ENCODE data around the gene M6PR.
"Not testable (repeated sequence)": the region's sequence is repeated elsewhere in the genome, so short reads cannot be mapped to it uniquely, and the experiment has no call there.

The M6PR gene

GRCh38 chr12:8911606-8912268, 37.7 kb downstream of the M6PR start:
- no peak for DNase-seq

GRCh38 chr12:8909752-8910151, 39.7 kb downstream of the M6PR start:
- DNase-seq: no peak

- DNase-seq: no peak
These were observed 41.9 kb downstream of the M6PR start for GRCh38 chr12:8907513-8907912.

- DNase-seq: no peak
These were observed 42.9 kb downstream of the M6PR start for GRCh38 chr12:8906266-8907180.

- DNase-seq: peak; percentile 5
These were observed 43.9 kb downstream of the M6PR start for GRCh38 chr12:8905546-8905945.

GRCh38 chr12:8904665-8905064, 44.8 kb downstream of the M6PR start:
- DNase-seq: no peak

GRCh38 chr12:8903646-8904045, 45.8 kb downstream of the M6PR start:
- no peak for DNase-seq

- not testable (repeated sequence) for DNase-seq
These were observed 46.7 kb downstream of the M6PR start for GRCh38 chr12:8902703-8903102.

GRCh38 chr12:8899830-8900229, 49.6 kb downstream of the M6PR start:
- no peak for DNase-seq

- no peak for DNase-seq
These were observed 52.4 kb downstream of the M6PR start for GRCh38 chr12:8897081-8897480.

- no peak for DNase-seq
These were observed 54.5 kb downstream of the M6PR start for GRCh38 chr12:8894986-8895385.

GRCh38 chr12:8894378-8894777, 55.1 kb downstream of the M6PR start:
- DNase-seq: no peak

- no peak for DNase-seq
These were observed 57.5 kb downstream of the M6PR start for GRCh38 chr12:8891976-8892375.

Data from eye (tissue), 1 donor.